Measurements from ENCODE around the gene GRM4.

The GRM4 gene

GRCh38 chr6:34120953-34121675, 24.8 kb downstream of the GRM4 start:
- no peak for TF ChIP-seq CTCF (IDR thresholded peaks at IDR 0.05)
- peaks cover 21% of the 10 kb centered on the region for H3K27me3 Mint-ChIP-seq (ENCODE audit: low read depth, poor library complexity)
- peaks cover 5% of the 10 kb centered on the region for H3K4me1 Mint-ChIP-seq
- H3K9me3 Mint-ChIP-seq: no peaks in the 10 kb centered on the region
- H3K4me3 Mint-ChIP-seq: no peak overlapping the region
- no peak for DNase-seq
- H3K36me3 Mint-ChIP-seq (ENCODE audit: low read depth): no peaks in the 10 kb centered on the region
- H3K27ac Mint-ChIP-seq: no peak overlapping the region

- H3K9me3 Mint-ChIP-seq: no peaks in the 10 kb centered on the region
- peaks cover 47% of the 10 kb centered on the region for H3K27me3 Mint-ChIP-seq (ENCODE audit: low read depth, poor library complexity)
- TF ChIP-seq CTCF (IDR thresholded peaks at IDR 0.05): no peak
- DNase-seq: no peak
- H3K36me3 Mint-ChIP-seq (ENCODE audit: low read depth): no peaks in the 10 kb centered on the region
- H3K4me3 Mint-ChIP-seq: no peak overlapping the region
- peaks cover 1% of the 10 kb centered on the region for H3K4me1 Mint-ChIP-seq
- no peak overlapping the region for H3K27ac Mint-ChIP-seq
Observed at GRCh38 chr6:34115915-34116314, 30.0 kb downstream of the GRM4 start.

GRCh38 chr6:34115403-34115795, 30.5 kb downstream of the GRM4 start:
- TF ChIP-seq CTCF (IDR thresholded peaks at IDR 0.05): no peak
- Mint-ChIP-seq H3K27ac (no peak overlapping the region), H3K9me3 (no peaks in the 10 kb centered on the region), H3K36me3 (ENCODE audit: low read depth) (no peaks in the 10 kb centered on the region), H3K27me3 (ENCODE audit: low read depth, poor library complexity) (peaks cover 48% of the 10 kb centered on the region), H3K4me1 (no peaks in the 10 kb centered on the region), H3K4me3 (no peak overlapping the region)
- peak; percentile 88 for DNase-seq

- Mint-ChIP-seq H3K9me3 (no peaks in the 10 kb centered on the region), H3K36me3 (ENCODE audit: low read depth) (no peaks in the 10 kb centered on the region), H3K27ac (no peak overlapping the region), H3K4me3 (no peak overlapping the region), H3K27me3 (ENCODE audit: low read depth, poor library complexity) (peaks cover 51% of the 10 kb centered on the region), H3K4me1 (no peaks in the 10 kb centered on the region)
- DNase-seq: no peak
- no peak for TF ChIP-seq CTCF (IDR thresholded peaks at IDR 0.05)
Observed at GRCh38 chr6:34114695-34115402, 31.0 kb downstream of the GRM4 start.

GRCh38 chr6:34113532-34113931, 32.4 kb downstream of the GRM4 start:
- H3K4me3 Mint-ChIP-seq: no peak overlapping the region

More at GRCh38 chr6:34113532-34113931, 32.4 kb downstream of the GRM4 start:
- H3K36me3 Mint-ChIP-seq (ENCODE audit: low read depth): no peaks in the 10 kb centered on the region
- DNase-seq: no peak
- H3K27me3 Mint-ChIP-seq (ENCODE audit: low read depth, poor library complexity): peaks cover 59% of the 10 kb centered on the region
- H3K4me1 Mint-ChIP-seq: no peaks in the 10 kb centered on the region
- H3K27ac Mint-ChIP-seq: no peak overlapping the region
- H3K9me3 Mint-ChIP-seq: no peaks in the 10 kb centered on the region
- TF ChIP-seq CTCF (IDR thresholded peaks at IDR 0.05): no peak

Data from nephron progenitor cell (in vitro differentiated cells).